NCI-H2107 (cell line): ENCODE data around the gene CSTF1.
A peak's percentile ranks its signal among the peaks of the same experiment; 100 is the strongest.
"Not testable (repeated sequence)": the region's sequence is repeated elsewhere in the genome, so short reads cannot be mapped to it uniquely, and the experiment has no call there.

Source experiments
- DNase-seq: peaks from one replicate; lab custom pipeline; 2025; lab: John Stamatoyannopoulos, UW

CSTF1 gene

GRCh38 chr20:56369179-56369578 is 23.3 kb upstream of the CSTF1 start:
- no peak for DNase-seq

- DNase-seq, result no peak
These were observed 20.5 kb upstream of the CSTF1 start for GRCh38 chr20:56371977-56372376.

GRCh38 chr20:56372850-56373249 is 19.6 kb upstream of the CSTF1 start:
- no peak for DNase-seq

GRCh38 chr20:56373942-56374341 is 18.5 kb upstream of the CSTF1 start:
- no peak for DNase-seq

GRCh38 chr20:56376331-56376730 is 16.1 kb upstream of the CSTF1 start:
- DNase-seq, result no peak

GRCh38 chr20:56378386-56378785 is 14.1 kb upstream of the CSTF1 start:
- DNase-seq, result no peak

- no peak for DNase-seq
These were observed 12.1 kb upstream of the CSTF1 start for GRCh38 chr20:56380375-56380774.

- no peak for DNase-seq
These were observed 10.9 kb upstream of the CSTF1 start for GRCh38 chr20:56381501-56381900.

- DNase-seq, result no peak
These were observed 9.7 kb upstream of the CSTF1 start for GRCh38 chr20:56382696-56383095.

- no peak for DNase-seq
These were observed 9.1 kb upstream of the CSTF1 start for GRCh38 chr20:56383334-56383733.

- no peak for DNase-seq
These were observed 7.3 kb upstream of the CSTF1 start for GRCh38 chr20:56385130-56385529.

GRCh38 chr20:56386219-56386618 is 6.2 kb upstream of the CSTF1 start:
- no peak for DNase-seq

- no peak for DNase-seq
These were observed 3.6 kb upstream of the CSTF1 start for GRCh38 chr20:56388882-56389281.

GRCh38 chr20:56389807-56390206 is 2.6 kb upstream of the CSTF1 start:
- no peak for DNase-seq

GRCh38 chr20:56390396-56390795 is 2.0 kb upstream of the CSTF1 start:
- DNase-seq, result not testable (repeated sequence)

- no peak for DNase-seq
These were observed 1.4 kb upstream of the CSTF1 start for GRCh38 chr20:56391037-56391436.

GRCh38 chr20:56391596-56392131 is 781 bp upstream of the CSTF1 start:
- DNase-seq, result no peak

- no peak for DNase-seq
These were observed 537 bp downstream of the CSTF1 start for GRCh38 chr20:56392881-56393482.

- no peak for DNase-seq
These were observed 1.2 kb downstream of the CSTF1 start for GRCh38 chr20:56393653-56394052.

- DNase-seq, result no peak
These were observed 2.7 kb downstream of the CSTF1 start for GRCh38 chr20:56395166-56395565.

- DNase-seq, result peak; percentile 23
These were observed 7.7 kb downstream of the CSTF1 start for GRCh38 chr20:56400001-56400640.

- no peak for DNase-seq
These were observed 11.0 kb downstream of the CSTF1 start for GRCh38 chr20:56403465-56403864.

- not testable (repeated sequence) for DNase-seq
These were observed 12.9 kb downstream of the CSTF1 start for GRCh38 chr20:56405356-56405755.

- DNase-seq, result no peak
These were observed 14.5 kb downstream of the CSTF1 start for GRCh38 chr20:56406910-56407309.
